Activated naive CD8-positive, alpha-beta T cell (primary cell): Measurements from ENCODE around the gene PRCP.

ENCODE experiments used
- H3K27ac Mint-ChIP-seq: one replicate; pipeline ENCODE4 v1.8.0; 2021; ENCODE audit warnings: mixed read lengths
- H3K27me3 Mint-ChIP-seq: one replicate; pipeline ENCODE4 v1.8.0; 2021; ENCODE audit warnings: mixed read lengths
- H3K36me3 Mint-ChIP-seq: one replicate; pipeline ENCODE4 v1.8.0; 2021; ENCODE audit warnings: mixed read lengths
- H3K4me1 Mint-ChIP-seq: one replicate; pipeline ENCODE4 v1.8.0; 2021; ENCODE audit warnings: low read depth, mixed read lengths
- H3K4me3 Mint-ChIP-seq: one replicate; pipeline ENCODE4 v1.8.0; 2021; ENCODE audit warnings: mild to moderate bottlenecking, mixed read lengths
- H3K9me3 Mint-ChIP-seq: one replicate; pipeline ENCODE4 v1.8.0; 2021; ENCODE audit warnings: low read depth, mixed read lengths

Gene PRCP

GRCh38 chr11:82807646-82808045 is 92.6 kb downstream of the PRCP start:
- Mint-ChIP-seq H3K27me3 (peaks cover 20% of the 10 kb centered on the region), H3K9me3 (no peaks in the 10 kb centered on the region), H3K4me3 (no peak overlapping the region), H3K4me1 (no peaks in the 10 kb centered on the region), H3K36me3 (no peaks in the 10 kb centered on the region), H3K27ac (no peak overlapping the region)

- Mint-ChIP-seq H3K27ac (no peak overlapping the region), H3K9me3 (no peaks in the 10 kb centered on the region), H3K27me3 (peaks cover 16% of the 10 kb centered on the region), H3K4me3 (no peak overlapping the region), H3K36me3 (no peaks in the 10 kb centered on the region), H3K4me1 (no peaks in the 10 kb centered on the region)
Measured at GRCh38 chr11:82802710-82803109, 97.5 kb downstream of the PRCP start.

- no peaks in the 10 kb centered on the region for H3K4me1 Mint-ChIP-seq
- H3K27me3 Mint-ChIP-seq: peaks cover 1% of the 10 kb centered on the region
- H3K9me3 Mint-ChIP-seq: no peaks in the 10 kb centered on the region
- H3K27ac Mint-ChIP-seq: no peak overlapping the region
- no peak overlapping the region for H3K4me3 Mint-ChIP-seq
- no peaks in the 10 kb centered on the region for H3K36me3 Mint-ChIP-seq
Measured at GRCh38 chr11:82796998-82797961, 103.0 kb downstream of the PRCP start.

GRCh38 chr11:82794490-82794889 is 105.7 kb downstream of the PRCP start:
- Mint-ChIP-seq H3K27me3 (no peaks in the 10 kb centered on the region), H3K9me3 (no peaks in the 10 kb centered on the region), H3K4me3 (no peak overlapping the region), H3K27ac (no peak overlapping the region), H3K4me1 (no peaks in the 10 kb centered on the region), H3K36me3 (no peaks in the 10 kb centered on the region)

GRCh38 chr11:82792822-82793569 is 107.2 kb downstream of the PRCP start:
- Mint-ChIP-seq H3K9me3 (no peaks in the 10 kb centered on the region), H3K4me1 (no peaks in the 10 kb centered on the region), H3K27me3 (no peaks in the 10 kb centered on the region), H3K4me3 (no peak overlapping the region), H3K36me3 (no peaks in the 10 kb centered on the region), H3K27ac (no peak overlapping the region)

- Mint-ChIP-seq H3K36me3 (no peaks in the 10 kb centered on the region), H3K4me3 (no peak overlapping the region), H3K27me3 (no peaks in the 10 kb centered on the region), H3K9me3 (no peaks in the 10 kb centered on the region), H3K4me1 (no peaks in the 10 kb centered on the region), H3K27ac (no peak overlapping the region)
Measured at GRCh38 chr11:82792319-82792718, 107.9 kb downstream of the PRCP start.

- Mint-ChIP-seq H3K4me3 (no peak overlapping the region), H3K27me3 (no peaks in the 10 kb centered on the region), H3K27ac (no peak overlapping the region), H3K9me3 (no peaks in the 10 kb centered on the region), H3K36me3 (no peaks in the 10 kb centered on the region), H3K4me1 (no peaks in the 10 kb centered on the region)
Measured at GRCh38 chr11:82791779-82792178, 108.5 kb downstream of the PRCP start.

- H3K27ac Mint-ChIP-seq: no peak overlapping the region
- H3K4me1 Mint-ChIP-seq: no peaks in the 10 kb centered on the region
- H3K27me3 Mint-ChIP-seq: no peaks in the 10 kb centered on the region
- H3K4me3 Mint-ChIP-seq: no peak overlapping the region
- H3K36me3 Mint-ChIP-seq: no peaks in the 10 kb centered on the region
- H3K9me3 Mint-ChIP-seq: no peaks in the 10 kb centered on the region
Measured at GRCh38 chr11:82790723-82791484, 109.3 kb downstream of the PRCP start.

GRCh38 chr11:82787981-82788380 is 112.2 kb downstream of the PRCP start:
- no peak overlapping the region for H3K27ac Mint-ChIP-seq
- H3K4me1 Mint-ChIP-seq: no peaks in the 10 kb centered on the region
- no peaks in the 10 kb centered on the region for H3K9me3 Mint-ChIP-seq
- H3K27me3 Mint-ChIP-seq: no peaks in the 10 kb centered on the region
- H3K4me3 Mint-ChIP-seq: no peak overlapping the region
- no peaks in the 10 kb centered on the region for H3K36me3 Mint-ChIP-seq

GRCh38 chr11:82786836-82787235 is 113.4 kb downstream of the PRCP start:
- no peak overlapping the region for H3K27ac Mint-ChIP-seq
- H3K27me3 Mint-ChIP-seq: no peaks in the 10 kb centered on the region
- peaks cover 4% of the 10 kb centered on the region for H3K9me3 Mint-ChIP-seq
- H3K36me3 Mint-ChIP-seq: no peaks in the 10 kb centered on the region
- no peak overlapping the region for H3K4me3 Mint-ChIP-seq
- H3K4me1 Mint-ChIP-seq: no peaks in the 10 kb centered on the region

- H3K9me3 Mint-ChIP-seq: peaks cover 9% of the 10 kb centered on the region
- no peaks in the 10 kb centered on the region for H3K27me3 Mint-ChIP-seq
- no peak overlapping the region for H3K27ac Mint-ChIP-seq
- H3K4me3 Mint-ChIP-seq: no peak overlapping the region
- no peaks in the 10 kb centered on the region for H3K36me3 Mint-ChIP-seq
- no peaks in the 10 kb centered on the region for H3K4me1 Mint-ChIP-seq
Measured at GRCh38 chr11:82786001-82786400, 114.2 kb downstream of the PRCP start.

- Mint-ChIP-seq H3K36me3 (no peaks in the 10 kb centered on the region), H3K4me3 (no peak overlapping the region), H3K27me3 (no peaks in the 10 kb centered on the region), H3K4me1 (no peaks in the 10 kb centered on the region), H3K27ac (no peak overlapping the region), H3K9me3 (peaks cover 9% of the 10 kb centered on the region)
Measured at GRCh38 chr11:82782825-82783374, 117.3 kb downstream of the PRCP start.

- Mint-ChIP-seq H3K36me3 (peaks cover 11% of the 10 kb centered on the region), H3K27ac (no peak overlapping the region), H3K9me3 (peaks cover 21% of the 10 kb centered on the region), H3K4me3 (no peak overlapping the region), H3K27me3 (peaks cover 1% of the 10 kb centered on the region), H3K4me1 (no peaks in the 10 kb centered on the region)
Measured at GRCh38 chr11:82778776-82779175, 121.5 kb downstream of the PRCP start.

- Mint-ChIP-seq H3K4me1 (no peaks in the 10 kb centered on the region), H3K27ac (no peak overlapping the region), H3K36me3 (peaks cover 14% of the 10 kb centered on the region), H3K4me3 (no peak overlapping the region), H3K9me3 (peaks cover 16% of the 10 kb centered on the region), H3K27me3 (peaks cover 3% of the 10 kb centered on the region)
Measured at GRCh38 chr11:82776377-82776776, 123.9 kb downstream of the PRCP start.
